Stimulated activated CD4-positive, alpha-beta T cell treated with anti-CD3 and anti-CD28 coated beads, Interleukin-1b, Interleukin-23, amount 100 ng/mL, for 48 hours (primary cell): ENCODE measurements around the gene LRP8.
"Not testable (repeated sequence)": the region's sequence is repeated elsewhere in the genome, so short reads cannot be mapped to it uniquely, and the experiment has no call there.

Source experiments
- DNase-seq: peaks from one replicate; pipeline ENCODE4 v3.0.0-alpha.2; 2020

The LRP8 gene

GRCh38 chr1:53303243-53303642 lies 24.6 kb downstream of the LRP8 start:
- no peak for DNase-seq

DNA sequence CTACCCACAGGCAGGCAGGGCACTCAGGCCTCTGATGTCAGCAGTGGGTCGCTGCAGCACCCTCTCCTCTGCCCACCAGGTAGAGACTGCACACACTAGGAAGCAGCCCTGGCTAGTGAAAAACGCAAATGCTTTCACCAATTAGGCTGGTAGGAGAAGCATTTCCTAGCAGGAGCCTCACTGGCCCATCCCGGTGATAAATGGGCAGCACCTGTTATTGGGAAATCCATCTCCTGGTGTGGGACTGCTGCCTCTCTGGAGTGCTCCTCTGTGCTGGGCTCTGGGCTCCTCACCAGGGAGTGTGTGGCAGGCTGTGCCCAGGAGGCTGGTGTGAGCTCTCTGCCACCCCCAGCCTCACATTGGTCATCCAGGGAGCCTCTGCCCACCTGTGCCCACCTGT lies 28.6 kb downstream of the LRP8 start:
- DNase-seq, result no peak

DNA sequence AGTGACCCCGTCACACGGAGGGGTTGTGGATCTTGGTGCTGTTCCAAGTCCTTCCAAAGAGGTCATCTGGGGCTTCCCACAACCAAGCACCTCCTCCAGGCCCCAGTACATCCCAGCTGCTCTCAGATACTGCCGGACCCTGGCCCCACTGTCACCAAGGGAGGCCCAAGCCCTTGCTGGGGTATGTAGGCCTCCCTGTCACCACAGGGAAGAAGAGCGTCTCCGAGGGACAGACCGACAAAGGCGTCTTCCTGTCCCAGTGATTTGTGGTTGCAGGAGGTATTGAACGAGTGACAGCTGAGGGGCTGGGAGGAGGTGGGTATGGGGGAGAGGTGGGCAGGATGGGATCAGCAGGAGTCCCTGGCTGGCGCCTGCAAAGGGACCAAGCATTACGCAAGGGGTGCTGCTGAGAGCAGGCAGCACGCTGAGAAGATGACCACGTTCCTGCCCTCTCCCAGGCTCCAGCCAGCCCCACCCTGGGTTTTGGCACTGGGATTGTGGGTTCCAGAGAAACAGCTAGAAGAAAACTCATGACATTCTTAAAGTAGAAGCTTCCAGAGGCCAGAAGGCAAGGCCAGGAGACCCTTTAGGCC lies 29.7 kb downstream of the LRP8 start:
- DNase-seq, result no peak

DNA sequence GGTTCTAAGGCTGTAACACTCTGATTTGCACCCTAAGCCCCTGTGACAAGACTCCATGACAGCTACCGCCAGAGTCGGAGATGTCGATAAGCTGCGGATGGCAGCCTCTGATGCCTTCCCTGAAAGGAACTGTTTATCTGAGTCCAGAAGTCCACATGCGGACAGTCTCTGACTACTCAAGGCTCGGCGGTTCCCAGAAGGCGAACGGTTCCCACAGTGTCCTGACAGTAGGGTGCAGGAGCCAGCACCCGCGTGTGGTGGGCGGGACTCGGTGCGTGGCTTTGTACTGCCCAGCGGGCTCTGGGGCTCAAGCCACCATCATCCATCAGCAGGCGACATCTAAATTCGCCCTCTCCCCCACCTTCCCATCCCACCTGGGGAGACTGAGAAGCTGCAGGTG lies 30.7 kb downstream of the LRP8 start:
- no peak for DNase-seq

- no peak for DNase-seq
Observed at GRCh38 chr1:53296117-53296749, 31.6 kb downstream of the LRP8 start.

GRCh38 chr1:53295726-53296116 lies 32.1 kb downstream of the LRP8 start:
- DNase-seq, result no peak

DNA sequence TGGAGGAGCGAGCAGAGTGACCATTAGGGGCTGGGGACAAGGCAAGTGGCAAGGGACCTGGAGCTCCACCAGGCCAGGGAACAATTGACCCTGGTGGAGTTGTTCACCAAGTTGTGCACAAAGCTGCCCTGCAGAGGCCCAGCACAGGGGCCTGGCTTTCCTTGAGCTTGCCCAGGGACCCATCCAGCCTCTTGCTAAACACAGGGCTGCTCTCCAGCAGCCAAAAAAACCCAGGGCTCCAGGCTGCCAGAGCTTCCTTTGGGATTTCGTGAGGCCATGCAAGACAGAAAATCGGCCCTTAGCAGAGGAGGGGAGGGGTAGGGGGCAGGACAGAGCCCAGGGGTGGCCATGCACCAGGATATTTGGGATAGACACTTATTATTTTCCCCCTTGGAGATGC lies 32.6 kb downstream of the LRP8 start:
- DNase-seq, result no peak

DNA sequence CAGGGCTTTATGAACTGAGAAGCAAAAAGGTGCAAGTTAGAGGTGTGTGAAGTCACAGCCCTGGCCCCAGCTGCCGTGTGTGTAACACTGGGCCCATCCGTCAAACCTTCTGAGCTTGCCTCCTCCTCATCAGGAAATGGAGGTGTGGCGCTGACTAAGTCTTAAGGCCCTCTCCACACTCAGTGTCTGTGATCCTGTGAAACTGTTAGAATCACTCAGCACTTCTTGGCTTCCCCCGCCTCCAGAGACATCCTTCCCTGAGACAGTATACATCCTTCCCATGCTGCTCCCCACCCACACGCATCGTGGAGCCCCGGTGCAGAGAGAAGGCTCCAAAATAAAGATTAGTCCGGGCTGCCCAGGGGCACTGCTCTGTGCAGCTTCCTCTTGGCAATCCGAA lies 33.3 kb downstream of the LRP8 start:
- peak; percentile 72 for DNase-seq

GRCh38 chr1:53294061-53294460 lies 33.8 kb downstream of the LRP8 start:
- no peak for DNase-seq

GRCh38 chr1:53293123-53293522 lies 34.7 kb downstream of the LRP8 start:
- DNase-seq, result no peak

DNA sequence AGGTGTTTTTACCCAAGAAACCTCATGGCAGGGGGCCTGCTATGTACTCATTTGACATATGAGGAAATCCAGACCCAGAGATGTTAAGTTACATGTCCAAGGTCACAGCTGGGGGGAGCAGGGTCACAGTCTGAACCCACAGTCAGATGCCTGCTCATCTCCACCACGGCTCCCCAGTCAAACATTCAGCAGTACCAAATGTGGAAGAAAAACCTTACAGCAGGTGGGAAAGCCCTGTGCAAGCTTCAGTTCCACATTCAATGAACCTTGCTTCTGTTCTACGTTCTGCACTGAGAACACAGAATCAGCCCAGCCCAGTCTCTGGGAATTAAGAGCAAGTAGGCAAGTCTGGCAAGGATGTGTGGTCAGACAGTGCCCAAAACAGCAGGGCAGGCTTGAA lies 35.2 kb downstream of the LRP8 start:
- no peak for DNase-seq

- DNase-seq, result no peak
Observed at GRCh38 chr1:53291574-53291973, 36.3 kb downstream of the LRP8 start.

- no peak for DNase-seq
Observed at GRCh38 chr1:53288790-53289429, 39.0 kb downstream of the LRP8 start.

- no peak for DNase-seq
Observed at GRCh38 chr1:53288002-53288789, 39.7 kb downstream of the LRP8 start.

DNA sequence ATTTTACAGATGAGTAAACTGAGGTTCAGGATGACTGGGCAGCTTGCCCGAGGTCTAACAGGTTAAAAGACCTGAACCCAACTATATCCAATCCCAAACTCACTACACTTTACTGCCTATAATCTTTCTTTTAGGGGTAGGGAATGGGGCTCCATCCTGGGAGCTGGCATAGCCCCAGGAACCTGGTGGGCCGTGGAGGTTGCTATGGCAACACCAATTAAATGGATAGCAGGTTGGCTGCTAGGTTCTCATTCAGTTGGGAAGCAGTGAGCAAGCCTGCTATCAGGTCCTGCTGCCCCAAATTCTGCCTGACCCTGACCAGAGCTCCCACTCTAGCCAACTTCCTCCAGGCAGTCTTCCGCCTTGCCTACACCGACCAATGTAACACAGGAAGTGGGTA lies 40.9 kb downstream of the LRP8 start:
- DNase-seq, result no peak

DNA sequence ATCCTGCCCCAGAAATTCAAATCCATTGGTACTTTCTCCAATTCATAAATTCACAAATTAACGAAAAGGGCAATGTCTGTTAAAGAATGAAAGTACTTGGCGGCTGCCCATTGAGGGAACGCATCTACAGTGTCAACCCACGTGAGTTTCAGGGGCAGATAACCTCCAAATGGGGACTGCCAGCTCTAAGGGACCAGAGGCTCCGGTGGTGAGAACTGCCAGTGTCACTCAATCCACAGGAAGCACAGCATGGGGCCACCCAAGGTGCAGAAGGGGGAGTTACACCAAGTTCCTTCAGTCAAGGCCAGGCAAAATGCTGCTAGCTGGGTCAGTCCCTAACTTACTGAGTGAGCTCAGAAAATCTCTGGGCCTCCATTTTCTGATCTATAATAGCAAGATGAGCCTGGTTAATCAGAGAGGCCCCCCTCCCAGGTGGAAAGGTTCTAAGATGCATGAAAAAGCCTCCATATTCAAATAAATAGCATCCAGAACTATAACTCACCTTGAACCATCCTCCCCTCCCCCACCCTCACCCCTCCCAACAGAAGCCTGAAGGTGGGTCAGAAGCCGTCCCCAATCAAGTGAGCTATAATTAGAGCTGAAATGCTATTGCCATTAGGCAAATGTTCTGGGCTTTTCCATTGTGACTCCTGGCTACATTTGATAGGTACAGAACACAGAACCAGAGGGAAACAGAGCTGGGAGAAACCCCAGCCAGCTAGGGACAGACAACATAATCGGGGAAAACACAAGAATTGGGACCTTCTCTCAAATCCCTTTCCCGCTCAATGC lies 41.7 kb downstream of the LRP8 start:
- DNase-seq, result no peak

DNA sequence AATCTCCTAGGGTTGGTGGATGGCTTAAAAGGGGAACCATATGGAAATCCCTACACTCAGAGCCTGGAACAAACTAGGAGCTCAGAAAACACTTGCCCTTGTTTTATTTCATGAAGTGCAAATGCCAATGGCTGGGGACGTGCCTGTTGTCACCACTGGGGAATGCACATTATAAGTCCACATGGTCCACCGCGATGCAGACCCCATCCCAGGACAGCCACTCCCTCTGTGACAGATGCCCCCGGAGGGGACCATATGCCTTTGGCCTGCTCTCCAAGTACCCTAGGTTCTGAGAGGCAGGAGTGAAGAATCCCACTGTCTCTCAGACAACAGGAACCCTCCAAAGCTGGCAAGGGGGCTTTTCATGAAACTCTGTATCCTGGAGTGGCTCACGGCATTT lies 42.3 kb downstream of the LRP8 start:
- no peak for DNase-seq

DNA sequence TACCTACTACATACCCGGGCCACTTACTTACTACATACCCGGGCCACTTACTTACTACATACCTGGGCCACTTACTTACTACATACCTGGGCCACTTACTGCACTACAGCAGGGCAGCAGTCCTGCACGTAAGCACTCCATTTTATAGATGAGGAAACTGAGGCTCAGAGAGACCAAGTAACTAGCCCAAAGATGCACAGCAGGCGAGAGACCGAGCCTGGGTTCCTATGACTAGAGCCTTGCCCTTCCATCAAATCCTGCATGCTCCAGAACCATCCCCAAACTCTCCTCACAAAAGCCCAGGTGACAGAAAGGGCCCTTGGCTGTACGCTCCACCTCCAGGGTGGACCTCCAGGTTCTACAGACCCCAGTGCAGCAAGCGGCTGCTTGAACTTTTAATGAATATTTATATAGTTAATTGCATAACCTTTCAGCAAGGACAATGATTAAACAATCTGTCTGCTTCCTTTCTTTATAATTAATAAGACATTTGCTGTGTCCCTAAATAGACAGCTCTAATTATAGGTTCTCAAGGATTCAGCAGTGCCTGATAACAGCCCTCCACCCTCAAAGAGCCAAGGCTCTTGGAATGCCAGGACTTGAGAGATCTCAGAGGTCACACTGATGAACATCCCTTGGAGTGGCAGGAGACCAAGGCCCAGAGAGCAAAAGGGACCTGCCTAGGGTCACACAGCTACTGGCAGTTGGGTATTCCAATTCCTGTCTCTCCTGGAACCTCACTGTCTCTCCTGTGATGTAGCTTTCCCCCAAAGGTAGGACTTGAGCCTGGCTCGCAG lies 43.4 kb downstream of the LRP8 start:
- DNase-seq, result no peak

GRCh38 chr1:53283156-53283555 lies 44.7 kb downstream of the LRP8 start:
- DNase-seq, result not testable (repeated sequence)

- DNase-seq, result no peak
Observed at GRCh38 chr1:53281133-53281532, 46.7 kb downstream of the LRP8 start.

DNA sequence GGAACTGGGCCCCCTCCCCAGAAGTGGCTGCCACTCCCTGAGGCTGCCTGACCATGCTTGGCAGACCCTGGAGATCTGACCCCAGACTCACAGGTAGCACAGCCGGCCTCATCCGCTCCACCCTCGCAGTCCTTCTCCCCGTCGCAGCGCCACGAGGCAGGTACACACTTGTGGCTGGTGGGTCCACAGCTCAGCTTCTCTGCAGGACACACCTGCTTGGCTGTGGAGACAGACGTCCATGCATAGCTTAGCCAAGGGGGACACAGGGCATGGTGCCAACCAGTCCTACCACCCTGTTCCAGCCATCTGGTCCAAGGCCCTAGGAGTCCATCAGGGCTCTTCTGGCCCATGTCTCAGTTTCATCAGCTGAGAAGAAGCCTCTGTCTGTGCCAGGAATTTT lies 47.4 kb downstream of the LRP8 start:
- no peak for DNase-seq
